Natural killer cell (primary cell): Measurements from ENCODE around the gene ACTR5. TPM values are rescaled to one million over a fixed set of nuclear protein-coding genes. Genes with fewer than 3 reads are reported as not detected.

Experiments used
- ATAC-seq, 3 donors: fragments of 150-1000 bp in 2 of 3; fragments of 200-7000 bp in 1 of 3; cut with Tn5 transposase; 1 replicate in 1 of 3; 2 replicates in 2 of 3; pipeline ENCODE4 v1.10.0; 2021; ENCODE audit warnings: mild to moderate bottlenecking in 2 of 3, moderate library complexity in 2 of 3
- DNase-seq, 2 donors: peaks; one replicate each; pipeline versions ENCODE4 v3.0.0 to v3.0.0-alpha.2; 2013 to 2021; ENCODE audit warnings: mixed read lengths in 1 of 2
- H3K27ac ChIP-seq: one replicate; pipeline ENCODE4 v1.5.1; 2013; ENCODE audit warnings: mild to moderate bottlenecking, low read length
- H3K27me3 ChIP-seq: one replicate; pipeline ENCODE4 v1.6.1; 2013; ENCODE audit warnings: low read length; ENCODE audit not compliant: control insufficient read depth, insufficient read depth
- H3K36me3 ChIP-seq: one replicate; pipeline ENCODE4 v1.6.1; 2013; ENCODE audit warnings: low read length; ENCODE audit not compliant: control insufficient read depth, insufficient read depth
- H3K4me1 ChIP-seq: one replicate; pipeline ENCODE4 v1.6.1; 2013; ENCODE audit warnings: low read length; ENCODE audit not compliant: control insufficient read depth, insufficient read depth
- H3K4me3 ChIP-seq: one replicate; pipeline ENCODE4 v1.5.1; 2013; ENCODE audit warnings: low read length
- H3K9me3 ChIP-seq: one replicate; pipeline ENCODE4 v1.6.1; 2013; ENCODE audit warnings: low read length; ENCODE audit not compliant: control insufficient read depth, insufficient read depth
- H3K27ac Mint-ChIP-seq, 2 donors: one replicate each; pipeline ENCODE4 v1.8.0; 2022; ENCODE audit warnings: mild to moderate bottlenecking in 2 of 2, mixed read lengths in 2 of 2, moderate library complexity in 1 of 2
- H3K27me3 Mint-ChIP-seq, 2 donors: one replicate each; pipeline ENCODE4 v1.8.0; 2022; ENCODE audit warnings: low read depth in 2 of 2, mixed read lengths in 2 of 2
- H3K36me3 Mint-ChIP-seq: one replicate; pipeline ENCODE4 v1.8.0; 2022; ENCODE audit warnings: mixed read lengths
- H3K4me1 Mint-ChIP-seq, 2 donors: one replicate each; pipeline ENCODE4 v1.8.0; 2022; ENCODE audit warnings: mixed read lengths in 2 of 2
- H3K4me3 Mint-ChIP-seq: one replicate; pipeline ENCODE4 v1.8.0; 2022; ENCODE audit warnings: mild to moderate bottlenecking, moderate library complexity, mixed read lengths
- H3K9me3 Mint-ChIP-seq, 2 donors: one replicate each; pipeline ENCODE4 v1.8.0; 2022; ENCODE audit warnings: mixed read lengths in 2 of 2
- WGBS: methylation state at CpG from one replicate; pipeline ENCODE4 v1.1.7; 2013; ENCODE audit warnings: missing lambda C conversion rate; ENCODE audit not compliant: insufficient coverage; 5-methylcytosine and 5-hydroxymethylcytosine counted together
- intact Hi-C: fragments of 100-400 bp; cut with micrococcal nuclease; formaldehyde crosslinking; loops from one replicate; pipeline ENCODE4 v1.14.2; 2022
- total RNA-seq, 4 donors: library from RNA; stranded (reverse); fragments of 120-200 nt in 1 of 4; gene quantifications; one replicate each; pipeline versions ENCODE4 v1.2.3 to v1.2.4, GENCODE V29; 2013 to 2022
- TF ChIP-seq, protein P1 (sequence below): fragments of 200-600 bp; IDR thresholded peaks from one replicate; pipeline ENCODE4 v1.8.0; 2022; ENCODE audit warnings: antibody characterized with exemption

Gene ACTR5
- total RNA-seq, 3 donors from 2014 or later (not counting 1 experiment from before 2014, with no cell fraction given): 14.4 to 17.7 (median 17.6) TPM

GRCh38 chr20:38789503-38790199 is 41.4 kb downstream of the ACTR5 start:
- no peaks in the 10 kb centered on the region for H3K9me3 ChIP-seq
- intact Hi-C loops: loop anchor here (1.0 to 5.0 kb wide), 2 partner anchors 57 to 143 kb away; no protein-coding TSS in a partner anchor
- DNase-seq (no peak), ATAC-seq (no peak)
- peaks cover 6 to 23% of the 10 kb centered on the region in 2 donors for H3K4me1 Mint-ChIP-seq
- H3K4me3 Mint-ChIP-seq: no peak overlapping the region
- no peaks in the 10 kb centered on the region for H3K36me3 Mint-ChIP-seq
- H3K9me3 Mint-ChIP-seq: no peaks in the 10 kb centered on the region
- H3K27me3 ChIP-seq: no peaks in the 10 kb centered on the region
- no peak overlapping the region for H3K27ac Mint-ChIP-seq
- WGBS: 95% methylated on average over 7 of the region's 7 CpGs
- H3K36me3 ChIP-seq: no peaks in the 10 kb centered on the region
- H3K27ac ChIP-seq: no peak overlapping the region
- peaks cover 8% of the 10 kb centered on the region for H3K4me1 ChIP-seq
- TF ChIP-seq, protein P1, sequence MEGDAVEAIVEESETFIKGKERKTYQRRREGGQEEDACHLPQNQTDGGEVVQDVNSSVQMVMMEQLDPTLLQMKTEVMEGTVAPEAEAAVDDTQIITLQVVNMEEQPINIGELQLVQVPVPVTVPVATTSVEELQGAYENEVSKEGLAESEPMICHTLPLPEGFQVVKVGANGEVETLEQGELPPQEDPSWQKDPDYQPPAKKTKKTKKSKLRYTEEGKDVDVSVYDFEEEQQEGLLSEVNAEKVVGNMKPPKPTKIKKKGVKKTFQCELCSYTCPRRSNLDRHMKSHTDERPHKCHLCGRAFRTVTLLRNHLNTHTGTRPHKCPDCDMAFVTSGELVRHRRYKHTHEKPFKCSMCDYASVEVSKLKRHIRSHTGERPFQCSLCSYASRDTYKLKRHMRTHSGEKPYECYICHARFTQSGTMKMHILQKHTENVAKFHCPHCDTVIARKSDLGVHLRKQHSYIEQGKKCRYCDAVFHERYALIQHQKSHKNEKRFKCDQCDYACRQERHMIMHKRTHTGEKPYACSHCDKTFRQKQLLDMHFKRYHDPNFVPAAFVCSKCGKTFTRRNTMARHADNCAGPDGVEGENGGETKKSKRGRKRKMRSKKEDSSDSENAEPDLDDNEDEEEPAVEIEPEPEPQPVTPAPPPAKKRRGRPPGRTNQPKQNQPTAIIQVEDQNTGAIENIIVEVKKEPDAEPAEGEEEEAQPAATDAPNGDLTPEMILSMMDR: no peak
- no peak overlapping the region for H3K4me3 ChIP-seq
- no peaks in the 10 kb centered on the region for H3K27me3 Mint-ChIP-seq

DNA sequence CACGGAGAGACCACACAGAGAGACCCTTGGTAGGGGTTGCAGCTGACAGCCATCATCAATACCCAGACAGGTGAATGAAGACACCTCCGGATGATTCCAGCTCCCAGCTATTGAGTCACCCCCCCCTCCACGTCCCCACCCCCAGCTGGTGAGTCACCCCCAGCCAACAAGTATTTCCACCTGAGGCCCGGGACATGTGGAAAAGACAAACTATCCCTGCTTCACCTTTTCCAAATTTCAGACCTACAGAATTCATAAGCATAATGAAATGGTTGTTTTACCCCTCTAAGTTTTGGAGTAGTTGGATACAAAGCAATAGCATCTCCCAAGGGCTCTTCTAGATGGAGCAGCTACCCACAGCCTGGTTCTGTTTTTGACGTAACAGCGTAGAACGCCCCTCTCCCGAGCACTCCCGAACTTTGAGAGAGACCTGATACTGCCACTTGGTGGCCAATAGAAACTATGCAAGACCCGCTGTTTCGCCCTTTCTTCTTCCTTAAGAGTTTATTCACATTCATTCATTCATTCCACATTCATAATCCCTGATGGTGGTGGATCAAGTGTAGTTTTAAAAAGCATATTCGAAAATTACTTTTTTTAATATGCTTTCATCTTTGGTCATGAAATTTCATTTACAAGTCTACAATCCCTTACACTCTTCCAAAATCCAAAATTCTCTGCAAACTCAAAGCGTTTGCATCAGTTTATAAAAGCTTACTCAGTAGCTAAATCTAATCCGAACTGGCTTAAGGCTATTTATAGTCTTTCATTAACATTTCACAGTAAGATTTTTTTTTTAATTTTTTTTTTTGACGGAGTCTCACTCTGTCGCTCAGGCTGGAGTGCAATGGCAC is 42.2 kb downstream of the ACTR5 start:
- Mint-ChIP-seq H3K27me3 (no peaks in the 10 kb centered on the region), H3K4me1 (peaks cover 6 to 23% of the 10 kb centered on the region in 2 donors), H3K36me3 (no peaks in the 10 kb centered on the region), H3K27ac (peak overlapping the region in 1 of 2 donors; percentile 73), H3K9me3 (no peaks in the 10 kb centered on the region), H3K4me3 (no peak overlapping the region)
- TF ChIP-seq, protein P1: peak; percentile 68
- H3K36me3 ChIP-seq: no peaks in the 10 kb centered on the region
- peak; percentile 64 to 83 (median 82) for ATAC-seq
- H3K27ac ChIP-seq: no peak overlapping the region
- no peak overlapping the region for H3K4me3 ChIP-seq
- no peaks in the 10 kb centered on the region for H3K9me3 ChIP-seq
- peak in 1 of 2 donors; percentile 81 for DNase-seq
- peaks cover 8% of the 10 kb centered on the region for H3K4me1 ChIP-seq
- H3K27me3 ChIP-seq: no peaks in the 10 kb centered on the region
- intact Hi-C loops: loop anchor here (1.0 to 5.0 kb wide), 2 partner anchors 58 to 144 kb away; no protein-coding TSS in a partner anchor
- 48% methylated on average over 13 of the region's 16 CpGs for WGBS

DNA sequence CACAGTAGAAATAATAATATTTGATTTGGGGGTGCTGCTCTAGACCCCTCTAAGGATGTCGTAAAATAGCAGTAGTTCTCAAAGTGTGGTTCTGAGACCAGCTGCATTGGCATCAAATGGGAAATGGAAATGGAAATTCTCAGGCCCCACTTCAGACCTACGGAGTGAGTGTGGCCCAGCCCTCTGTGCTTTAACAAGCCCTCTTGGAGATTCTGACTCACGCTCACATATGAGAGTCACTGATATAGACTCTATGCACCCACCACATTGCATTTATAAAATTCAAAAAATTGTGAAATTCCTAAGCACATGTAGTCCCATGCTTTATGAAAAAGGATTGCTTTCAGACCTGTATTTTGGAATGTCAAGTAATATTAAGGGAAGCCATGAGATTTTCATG is 43.0 kb downstream of the ACTR5 start:
- no peaks in the 10 kb centered on the region for H3K9me3 ChIP-seq
- no peaks in the 10 kb centered on the region for H3K36me3 Mint-ChIP-seq
- intact Hi-C loops: loop anchor here (5.0 kb wide), 1 partner anchor 59 kb away; no protein-coding TSS in a partner anchor

More for the DNA sequence above, 43.0 kb downstream of the ACTR5 start:
- WGBS: 88% methylated on average over 3 of the region's 3 CpGs
- Mint-ChIP-seq H3K9me3 (no peaks in the 10 kb centered on the region), H3K4me3 (no peak overlapping the region), H3K27me3 (no peaks in the 10 kb centered on the region), H3K27ac (no peak overlapping the region), H3K4me1 (peaks cover 6 to 23% of the 10 kb centered on the region in 2 donors)
- Histone ChIP-seq H3K4me1 (peaks cover 8% of the 10 kb centered on the region), H3K27ac (no peak overlapping the region), H3K27me3 (no peaks in the 10 kb centered on the region), H3K36me3 (no peaks in the 10 kb centered on the region), H3K4me3 (no peak overlapping the region)
- TF ChIP-seq, protein P1: no peak
- ATAC-seq (no peak), DNase-seq (no peak)
